ENCODE data around the gene USP31.

DNA sequence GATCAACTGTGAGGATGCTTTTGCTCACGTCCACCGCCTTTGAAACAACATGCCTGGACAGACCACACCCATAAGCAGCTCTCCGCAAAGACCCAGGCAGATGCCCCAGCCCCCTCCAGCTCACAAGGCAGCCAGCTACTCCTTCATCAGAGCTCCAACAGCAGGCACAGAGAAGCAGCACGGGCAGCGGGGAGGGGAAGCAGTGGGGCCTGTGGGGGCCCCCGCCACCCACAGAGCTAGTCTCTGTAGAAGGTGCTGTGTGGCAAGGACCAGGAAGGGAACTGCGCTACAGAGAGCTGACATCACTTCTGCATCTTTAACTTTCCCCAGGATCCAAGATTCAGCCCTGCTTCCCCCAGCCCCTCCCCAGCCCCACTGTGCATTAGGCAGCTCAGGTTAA, 23.3 kb upstream of the USP31 start:
- TF ChIP-seq, protein P1, sequence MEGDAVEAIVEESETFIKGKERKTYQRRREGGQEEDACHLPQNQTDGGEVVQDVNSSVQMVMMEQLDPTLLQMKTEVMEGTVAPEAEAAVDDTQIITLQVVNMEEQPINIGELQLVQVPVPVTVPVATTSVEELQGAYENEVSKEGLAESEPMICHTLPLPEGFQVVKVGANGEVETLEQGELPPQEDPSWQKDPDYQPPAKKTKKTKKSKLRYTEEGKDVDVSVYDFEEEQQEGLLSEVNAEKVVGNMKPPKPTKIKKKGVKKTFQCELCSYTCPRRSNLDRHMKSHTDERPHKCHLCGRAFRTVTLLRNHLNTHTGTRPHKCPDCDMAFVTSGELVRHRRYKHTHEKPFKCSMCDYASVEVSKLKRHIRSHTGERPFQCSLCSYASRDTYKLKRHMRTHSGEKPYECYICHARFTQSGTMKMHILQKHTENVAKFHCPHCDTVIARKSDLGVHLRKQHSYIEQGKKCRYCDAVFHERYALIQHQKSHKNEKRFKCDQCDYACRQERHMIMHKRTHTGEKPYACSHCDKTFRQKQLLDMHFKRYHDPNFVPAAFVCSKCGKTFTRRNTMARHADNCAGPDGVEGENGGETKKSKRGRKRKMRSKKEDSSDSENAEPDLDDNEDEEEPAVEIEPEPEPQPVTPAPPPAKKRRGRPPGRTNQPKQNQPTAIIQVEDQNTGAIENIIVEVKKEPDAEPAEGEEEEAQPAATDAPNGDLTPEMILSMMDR (IDR thresholded peaks at IDR 0.05), result no peak
- TF ChIP-seq POLR2A (IDR thresholded peaks at IDR 0.05), result no peak
